ENCODE measurements around the gene NUDCD2.

Gene NUDCD2

GRCh38 chr5:163447875-163448274 is 12.0 kb downstream of the NUDCD2 start:
- H3K27ac ChIP-seq: no peak overlapping the region
- H3K36me3 ChIP-seq (ENCODE audit: control insufficient read depth, insufficient read depth, low read length): no peaks in the 10 kb centered on the region
- peaks cover 4% of the 10 kb centered on the region for H3K4me1 ChIP-seq
- no peaks in the 10 kb centered on the region for H3K9me3 ChIP-seq (ENCODE audit: control insufficient read depth, low read length)
- H2AFZ ChIP-seq: no peak overlapping the region
- no peak overlapping the region for H3K4me2 ChIP-seq (ENCODE audit: low read length)
- TF ChIP-seq CTCF (IDR thresholded peaks at IDR 0.05): no peak
- no peaks in the 10 kb centered on the region for H3K79me2 ChIP-seq
- no peak overlapping the region for H3K9ac ChIP-seq
- no peaks in the 10 kb centered on the region for H3K27me3 ChIP-seq (ENCODE audit: control insufficient read depth, insufficient read depth, low read length)
- H3K4me3 ChIP-seq (ENCODE audit: low read depth, low read length): no peak overlapping the region

GRCh38 chr5:163447191-163447590 is 12.7 kb downstream of the NUDCD2 start:
- no peak overlapping the region for H2AFZ ChIP-seq
- no peaks in the 10 kb centered on the region for H3K9me3 ChIP-seq (ENCODE audit: control insufficient read depth, low read length)
- H3K27me3 ChIP-seq (ENCODE audit: control insufficient read depth, insufficient read depth, low read length): no peaks in the 10 kb centered on the region
- H3K4me3 ChIP-seq (ENCODE audit: low read depth, low read length): no peak overlapping the region
- peaks cover 4% of the 10 kb centered on the region for H3K4me1 ChIP-seq
- H3K4me2 ChIP-seq (ENCODE audit: low read length): no peak overlapping the region
- no peaks in the 10 kb centered on the region for H3K36me3 ChIP-seq (ENCODE audit: control insufficient read depth, insufficient read depth, low read length)
- no peak overlapping the region for H3K9ac ChIP-seq
- TF ChIP-seq CTCF (IDR thresholded peaks at IDR 0.05): no peak
- H3K27ac ChIP-seq: no peak overlapping the region
- no peaks in the 10 kb centered on the region for H3K79me2 ChIP-seq

GRCh38 chr5:163445345-163445744 is 14.6 kb downstream of the NUDCD2 start:
- no peak overlapping the region for H3K4me2 ChIP-seq (ENCODE audit: low read length)

GRCh38 chr5:163444526-163444925 is 15.4 kb downstream of the NUDCD2 start:
- H3K27me3 ChIP-seq (ENCODE audit: control insufficient read depth, insufficient read depth, low read length): no peaks in the 10 kb centered on the region
- peaks cover 6% of the 10 kb centered on the region for H3K79me2 ChIP-seq
- TF ChIP-seq CTCF (IDR thresholded peaks at IDR 0.05): no peak
- no peak overlapping the region for H2AFZ ChIP-seq
- H3K4me2 ChIP-seq (ENCODE audit: low read length): no peak overlapping the region
- peaks cover 9% of the 10 kb centered on the region for H3K4me1 ChIP-seq
- no peak overlapping the region for H3K9ac ChIP-seq
- no peak overlapping the region for H3K4me3 ChIP-seq (ENCODE audit: low read depth, low read length)
- H3K9me3 ChIP-seq (ENCODE audit: control insufficient read depth, low read length): no peaks in the 10 kb centered on the region
- H3K27ac ChIP-seq: no peak overlapping the region
- no peaks in the 10 kb centered on the region for H3K36me3 ChIP-seq (ENCODE audit: control insufficient read depth, insufficient read depth, low read length)

More at GRCh38 chr5:163445345-163445744, 14.6 kb downstream of the NUDCD2 start:
- Histone ChIP-seq H3K4me3 (ENCODE audit: low read depth, low read length) (no peak overlapping the region), H3K36me3 (ENCODE audit: control insufficient read depth, insufficient read depth, low read length) (no peaks in the 10 kb centered on the region), H2AFZ (no peak overlapping the region), H3K79me2 (no peaks in the 10 kb centered on the region), H3K27ac (no peak overlapping the region), H3K4me1 (peaks cover 5% of the 10 kb centered on the region), H3K27me3 (ENCODE audit: control insufficient read depth, insufficient read depth, low read length) (no peaks in the 10 kb centered on the region), H3K9me3 (ENCODE audit: control insufficient read depth, low read length) (no peaks in the 10 kb centered on the region), H3K9ac (no peak overlapping the region)
- TF ChIP-seq CTCF (IDR thresholded peaks at IDR 0.05): no peak

GRCh38 chr5:163440954-163441353 is 18.9 kb downstream of the NUDCD2 start:
- Histone ChIP-seq H3K4me3 (ENCODE audit: low read depth, low read length) (no peak overlapping the region), H3K27ac (no peak overlapping the region), H3K27me3 (ENCODE audit: control insufficient read depth, insufficient read depth, low read length) (no peaks in the 10 kb centered on the region), H3K9me3 (ENCODE audit: control insufficient read depth, low read length) (no peaks in the 10 kb centered on the region), H3K4me1 (peaks cover 12% of the 10 kb centered on the region), H2AFZ (no peak overlapping the region), H3K79me2 (peaks cover 17% of the 10 kb centered on the region), H3K9ac (no peak overlapping the region), H3K36me3 (ENCODE audit: control insufficient read depth, insufficient read depth, low read length) (no peaks in the 10 kb centered on the region), H3K4me2 (ENCODE audit: low read length) (no peak overlapping the region)
- no peak for TF ChIP-seq CTCF (IDR thresholded peaks at IDR 0.05)

Data from parathyroid adenoma (tissue), 2 donors.